Mesenchymal stem cell (in vitro differentiated cells and primary cell): ENCODE measurements around the gene SPRR5. TPM values are rescaled to one million over a fixed set of nuclear protein-coding genes. Genes with fewer than 3 reads are reported as not detected.

Experiments
- DNase-seq: peaks from one replicate; pipeline ENCODE4 v3.0.0-alpha.2; 2013
- H2AFZ ChIP-seq: one replicate; pipeline ENCODE4 v1.6.1; 2013; ENCODE audit warnings: low read depth, mild to moderate bottlenecking, control low read depth, inconsistent platforms, low read length, moderate library complexity
- H2AK5ac ChIP-seq: 2 replicates; pipeline ENCODE4 v1.6.1; 2013; ENCODE audit warnings: low read length, moderate library complexity, mild to moderate bottlenecking, inconsistent platforms; ENCODE audit not compliant: severe bottlenecking
- H2BK120ac ChIP-seq: one replicate; pipeline ENCODE4 v1.6.1; 2013; ENCODE audit warnings: low read depth, mild to moderate bottlenecking, inconsistent platforms, low read length, moderate library complexity
- H2BK12ac ChIP-seq, 2 experiments: one replicate each; pipeline ENCODE4 v1.6.1; 2013; ENCODE audit warnings: inconsistent platforms in 2 of 2, low read length in 2 of 2, mild to moderate bottlenecking in 2 of 2, moderate library complexity in 2 of 2, control low read depth in 1 of 2
- H2BK15ac ChIP-seq: one replicate; pipeline ENCODE4 v1.6.1; 2013; ENCODE audit warnings: mild to moderate bottlenecking, low read depth, inconsistent platforms; ENCODE audit not compliant: poor library complexity, severe bottlenecking
- H2BK5ac ChIP-seq: 2 replicates; pipeline ENCODE4 v1.6.1; 2013; ENCODE audit warnings: low read depth, mild to moderate bottlenecking, low read length, control low read depth, inconsistent platforms; ENCODE audit not compliant: poor library complexity, severe bottlenecking
- H3K14ac ChIP-seq, 2 experiments: one replicate each; pipeline ENCODE4 v1.6.1; 2013; ENCODE audit warnings: inconsistent platforms in 2 of 2, low read length in 2 of 2, control low read depth in 1 of 2, mild to moderate bottlenecking in 1 of 2, moderate library complexity in 1 of 2
- H3K18ac ChIP-seq, 2 experiments: one replicate each; pipeline ENCODE4 v1.6.1; 2013; ENCODE audit warnings: inconsistent platforms in 2 of 2, low read length in 2 of 2, control low read depth in 1 of 2, low read depth in 1 of 2, mild to moderate bottlenecking in 1 of 2
- H3K23ac ChIP-seq, 2 experiments: one replicate each; pipeline ENCODE4 v1.6.1; 2013; ENCODE audit warnings: inconsistent platforms in 2 of 2, low read length in 2 of 2, mild to moderate bottlenecking in 2 of 2, moderate library complexity in 2 of 2, control low read depth in 1 of 2
- H3K27ac ChIP-seq: 2 replicates; pipeline ENCODE4 v1.5.1; 2013; ENCODE audit warnings: mild to moderate bottlenecking, moderate library complexity, low read length, control low read depth, inconsistent platforms; ENCODE audit not compliant: poor library complexity, severe bottlenecking
- H3K27me3 ChIP-seq, 2 experiments: 2 replicates each; pipeline versions ENCODE4 v1.6.1 to v1.7.0; 2013; ENCODE audit warnings: low read length in 2 of 2, mild to moderate bottlenecking in 2 of 2, moderate library complexity in 2 of 2, control low read depth in 1 of 2, inconsistent platforms in 1 of 2; ENCODE audit not compliant: control insufficient read depth in 1 of 2, insufficient read depth in 1 of 2
- H3K36me3 ChIP-seq, 2 experiments: 2 replicates each; pipeline versions ENCODE4 v1.6.1 to v1.7.0; 2013; ENCODE audit warnings: low read length in 2 of 2, control low read depth in 1 of 2, inconsistent platforms in 1 of 2, low read depth in 1 of 2, mild to moderate bottlenecking in 1 of 2; ENCODE audit not compliant: insufficient read depth in 2 of 2, control insufficient read depth in 1 of 2
- H3K4ac ChIP-seq, 2 experiments: one replicate each; pipeline ENCODE4 v1.6.1; 2013; ENCODE audit warnings: inconsistent platforms in 2 of 2, low read length in 2 of 2, mild to moderate bottlenecking in 2 of 2, moderate library complexity in 2 of 2, control low read depth in 1 of 2, low read depth in 1 of 2
- H3K4me1 ChIP-seq: 2 replicates; pipeline ENCODE4 v1.6.1; 2013; ENCODE audit warnings: low read depth, low read length, control low read depth; ENCODE audit not compliant: control insufficient read depth, insufficient read depth
- H3K4me2 ChIP-seq: 2 replicates; pipeline ENCODE4 v1.6.1; 2013; ENCODE audit warnings: low read length, mild to moderate bottlenecking, inconsistent platforms; ENCODE audit not compliant: poor library complexity, severe bottlenecking
- H3K4me3 ChIP-seq, 2 experiments: 2 replicates each; pipeline versions ENCODE4 v1.5.1 to v1.7.0; 2013; ENCODE audit warnings: low read length in 2 of 2, mild to moderate bottlenecking in 2 of 2, control low read depth in 1 of 2, low read depth in 1 of 2; ENCODE audit not compliant: insufficient read depth in 1 of 2
- H3K79me1 ChIP-seq: replicated peaks from 2 replicates; pipeline ENCODE4 v1.6.1; 2013; ENCODE audit warnings: mild to moderate bottlenecking, control low read depth, low read length, inconsistent platforms; ENCODE audit not compliant: poor library complexity, severe bottlenecking
- H3K9ac ChIP-seq: 2 replicates; pipeline ENCODE4 v1.7.0; 2013; ENCODE audit warnings: mild to moderate bottlenecking, low read length, moderate library complexity
- H3K9me3 ChIP-seq: 2 replicates; pipeline ENCODE4 v1.7.0; 2013; ENCODE audit warnings: mild to moderate bottlenecking, low read length; ENCODE audit not compliant: control insufficient read depth
- H4K8ac ChIP-seq: one replicate; pipeline ENCODE4 v1.6.1; 2013; ENCODE audit warnings: inconsistent platforms, mild to moderate bottlenecking, low read length, moderate library complexity
- H4K91ac ChIP-seq: one replicate; pipeline ENCODE4 v1.6.1; 2013; ENCODE audit warnings: mild to moderate bottlenecking, low read length, inconsistent platforms
- WGBS: methylation state at CpG from one replicate; pipeline ENCODE4 v1.1.7; 2013; ENCODE audit warnings: mixed read lengths; 5-methylcytosine and 5-hydroxymethylcytosine counted together
- small RNA-seq: library from polyadenylated mRNA; stranded (forward); fragments of <200 nt; extraction: miRNeasy Mini kit (QIAGEN cat#:217004); gene quantifications from one replicate; pipeline ENCODE3, GENCODE V24; 2013; ENCODE audit warnings: low read depth

SPRR5 gene

DNA sequence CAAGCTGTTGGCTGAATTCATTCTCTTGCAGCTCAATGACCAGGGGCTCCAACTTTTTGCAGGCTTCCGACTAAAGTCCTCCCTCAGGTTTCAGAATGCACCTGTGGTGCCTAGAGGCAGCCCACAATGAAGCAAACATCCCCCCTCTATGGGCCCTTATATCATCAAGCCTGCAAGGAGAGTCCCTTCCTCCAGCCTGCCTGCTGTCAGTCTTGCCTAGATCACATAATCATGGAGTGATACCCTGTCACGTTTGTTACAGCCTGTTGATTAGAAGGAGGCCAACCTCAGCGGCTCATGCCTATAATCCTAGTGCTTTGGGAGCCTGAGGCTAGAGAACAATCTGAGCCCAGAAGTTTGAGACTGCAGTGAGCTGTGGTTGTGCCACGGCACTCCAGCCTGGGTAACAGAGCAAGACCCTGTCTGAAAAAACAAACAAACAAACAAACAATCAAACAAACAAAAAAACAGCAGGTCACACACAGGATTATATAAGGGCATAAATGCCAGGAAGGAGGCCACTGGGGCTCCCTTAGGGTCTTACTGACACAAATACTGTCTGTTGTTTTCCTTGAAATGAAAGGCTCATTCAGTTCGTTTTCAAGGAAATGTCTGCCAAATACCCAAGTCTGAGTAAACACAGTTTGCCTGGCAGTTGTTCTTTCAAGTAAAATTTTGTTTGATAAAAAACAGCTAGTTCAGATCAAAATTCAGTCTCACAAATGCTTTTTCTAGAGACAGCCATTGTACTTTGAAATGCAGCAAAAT is 49.8 kb downstream of the SPRR5 start:
- Histone ChIP-seq H3K18ac (no peak overlapping the region), H3K27ac (no peak overlapping the region), H3K4ac (no peak overlapping the region), H3K79me1 (no peaks in the 10 kb centered on the region), H4K91ac (no peak overlapping the region), H3K9ac (no peak overlapping the region), H3K4me3 (no peak overlapping the region), H2BK12ac (no peak overlapping the region), H2BK15ac (no peak overlapping the region), H3K23ac (no peak overlapping the region), H2BK5ac (no peak overlapping the region), H2BK120ac (no peak overlapping the region), H3K36me3 (no peaks in the 10 kb centered on the region), H3K27me3 (no peaks in the 10 kb centered on the region), H4K8ac (no peak overlapping the region), H3K4me2 (no peak overlapping the region), H2AK5ac (no peak overlapping the region), H3K14ac (no peak overlapping the region), H3K4me1 (no peaks in the 10 kb centered on the region), H3K9me3 (no peaks in the 10 kb centered on the region), H2AFZ (no peak overlapping the region)
- WGBS: 42% methylated on average over 4 of the region's 5 CpGs
- DNase-seq: no peak

DNA sequence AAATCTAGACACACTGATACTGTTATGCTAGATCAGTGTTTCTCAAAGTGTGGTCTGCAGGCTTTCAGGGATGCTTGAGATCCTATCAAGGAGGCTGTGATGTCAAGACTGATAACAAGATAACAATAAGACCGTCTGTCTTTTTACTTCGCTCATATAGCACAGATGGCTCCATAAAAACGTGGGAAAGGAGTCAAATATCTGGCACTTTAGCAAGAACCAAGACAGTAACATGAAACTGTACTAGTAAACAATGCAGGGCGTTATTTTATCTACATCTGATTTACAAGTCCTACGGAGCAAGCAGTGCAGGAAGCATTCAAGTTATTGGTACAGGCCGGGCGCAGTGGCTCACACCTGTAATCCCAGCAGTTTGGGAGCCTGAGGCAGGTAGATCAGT is 50.9 kb downstream of the SPRR5 start:
- no peak overlapping the region for H4K8ac ChIP-seq
- no peaks in the 10 kb centered on the region for H3K79me1 ChIP-seq
- no peaks in the 10 kb centered on the region for H3K4me1 ChIP-seq
- 39% methylated on average over 7 of the region's 7 CpGs for WGBS
- no peak overlapping the region for H3K27ac ChIP-seq
- H2BK5ac ChIP-seq: no peak overlapping the region
- no peak overlapping the region for H3K18ac ChIP-seq
- H3K14ac ChIP-seq: no peak overlapping the region
- no peak overlapping the region for H2BK120ac ChIP-seq
- no peak overlapping the region for H3K9ac ChIP-seq
- no peak overlapping the region for H3K4ac ChIP-seq
- H2AK5ac ChIP-seq: no peak overlapping the region
- DNase-seq: no peak
- no peaks in the 10 kb centered on the region for H3K9me3 ChIP-seq
- H3K36me3 ChIP-seq: no peaks in the 10 kb centered on the region
- H3K4me3 ChIP-seq: no peak overlapping the region
- no peak overlapping the region for H3K4me2 ChIP-seq
- no peak overlapping the region for H4K91ac ChIP-seq
- H2AFZ ChIP-seq: no peak overlapping the region
- H2BK12ac ChIP-seq: no peak overlapping the region
- no peak overlapping the region for H3K23ac ChIP-seq
- no peaks in the 10 kb centered on the region for H3K27me3 ChIP-seq
- no peak overlapping the region for H2BK15ac ChIP-seq

DNA sequence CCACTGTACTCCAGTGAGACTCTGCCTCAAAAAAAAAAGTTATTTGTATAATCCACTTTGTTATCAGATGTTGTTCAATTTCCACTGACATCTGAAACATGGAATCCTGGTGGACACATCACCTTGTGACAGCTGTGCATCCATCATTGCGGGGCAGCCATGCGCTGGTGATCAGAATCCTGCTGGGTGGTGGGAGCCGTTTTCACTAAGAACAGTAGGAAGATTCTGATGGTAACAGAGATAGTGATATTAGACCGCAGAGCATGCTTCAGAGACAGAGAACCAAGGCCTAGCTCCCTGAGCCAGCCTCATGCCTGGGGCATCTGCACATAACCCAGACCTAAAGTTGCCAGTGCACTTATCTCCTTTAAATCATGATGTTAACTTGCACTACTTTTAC is 51.5 kb downstream of the SPRR5 start:
- Histone ChIP-seq H3K14ac (no peak overlapping the region), H3K27ac (no peak overlapping the region), H2BK120ac (no peak overlapping the region), H3K79me1 (no peaks in the 10 kb centered on the region), H3K18ac (no peak overlapping the region), H2AFZ (no peak overlapping the region), H2BK15ac (no peak overlapping the region), H2BK12ac (no peak overlapping the region), H3K4me2 (no peak overlapping the region), H3K36me3 (no peaks in the 10 kb centered on the region), H3K4me1 (no peaks in the 10 kb centered on the region), H2BK5ac (no peak overlapping the region), H4K8ac (no peak overlapping the region), H2AK5ac (no peak overlapping the region), H3K9me3 (no peaks in the 10 kb centered on the region), H4K91ac (no peak overlapping the region), H3K23ac (no peak overlapping the region), H3K4ac (no peak overlapping the region), H3K4me3 (no peak overlapping the region), H3K9ac (no peak overlapping the region), H3K27me3 (no peaks in the 10 kb centered on the region)
- 65% methylated on average over 4 of the region's 4 CpGs for WGBS
- no peak for DNase-seq

Small RNA genes within 50 kb of the gene (small RNA-seq; reads per million reads assigned to genes)
- gene SPRR1A: not detected
